HG03575 (cell line): ENCODE results near the gene SLC25A45.
A peak's percentile ranks its signal among the peaks of the same experiment; 100 is the strongest.

Experiments used
- ATAC-seq: cut with Tn5 transposase; IDR thresholded peaks from one replicate; pipeline ENCODE4 v1.9.1; 2021; ENCODE audit not compliant: unreplicated experiment, insufficient number of reproducible peaks, low FRiP score; ENCODE audit errors: extremely low read depth

SLC25A45 gene, protein sequence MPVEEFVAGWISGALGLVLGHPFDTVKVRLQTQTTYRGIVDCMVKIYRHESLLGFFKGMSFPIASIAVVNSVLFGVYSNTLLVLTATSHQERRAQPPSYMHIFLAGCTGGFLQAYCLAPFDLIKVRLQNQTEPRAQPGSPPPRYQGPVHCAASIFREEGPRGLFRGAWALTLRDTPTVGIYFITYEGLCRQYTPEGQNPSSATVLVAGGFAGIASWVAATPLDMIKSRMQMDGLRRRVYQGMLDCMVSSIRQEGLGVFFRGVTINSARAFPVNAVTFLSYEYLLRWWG

DNA sequence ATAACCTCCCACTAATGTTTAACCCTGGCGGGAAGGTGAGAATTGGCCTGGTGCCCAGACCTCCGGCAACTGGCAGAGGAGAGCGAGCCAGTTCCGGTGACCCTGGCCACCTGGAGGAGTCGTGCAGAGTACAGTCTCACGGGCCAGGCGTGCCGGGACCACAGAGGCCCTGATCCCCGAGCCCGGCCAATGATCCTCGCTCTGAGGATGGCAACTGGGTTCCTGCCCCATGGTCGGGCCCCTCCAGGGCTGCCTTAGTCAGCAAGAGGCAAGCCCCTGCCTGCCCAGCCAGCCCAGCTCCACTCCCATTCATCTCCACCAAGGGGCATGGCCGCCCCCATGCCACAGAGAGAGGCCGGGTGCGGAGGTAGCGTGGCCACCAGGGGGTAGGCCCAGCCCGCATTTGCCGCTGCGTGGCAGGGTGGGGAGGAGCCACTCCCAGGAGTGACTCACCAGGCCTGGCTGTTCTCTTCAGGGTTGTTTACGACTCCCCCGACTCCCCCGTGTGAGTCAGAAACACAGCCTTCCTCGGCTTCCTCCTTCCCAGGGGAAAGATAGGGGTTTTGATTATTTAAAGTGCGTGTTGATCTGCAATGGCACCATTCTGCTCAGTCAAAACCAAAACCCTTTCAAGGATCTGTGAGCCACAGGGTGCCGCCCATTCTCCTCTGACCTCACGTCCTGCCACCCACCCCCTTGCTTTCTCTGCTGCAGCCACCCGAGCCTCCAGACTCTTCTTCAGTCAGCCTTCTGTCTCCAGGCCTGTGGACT is at the start of gene SLC25A45:
Gene SLC25A45, minus strand, starts transcription at position 614 of the 771 bp plus-strand sequence. CDS start 695 bp downstream, outside the sequence.
- ATAC-seq: peak; percentile 35

DNA sequence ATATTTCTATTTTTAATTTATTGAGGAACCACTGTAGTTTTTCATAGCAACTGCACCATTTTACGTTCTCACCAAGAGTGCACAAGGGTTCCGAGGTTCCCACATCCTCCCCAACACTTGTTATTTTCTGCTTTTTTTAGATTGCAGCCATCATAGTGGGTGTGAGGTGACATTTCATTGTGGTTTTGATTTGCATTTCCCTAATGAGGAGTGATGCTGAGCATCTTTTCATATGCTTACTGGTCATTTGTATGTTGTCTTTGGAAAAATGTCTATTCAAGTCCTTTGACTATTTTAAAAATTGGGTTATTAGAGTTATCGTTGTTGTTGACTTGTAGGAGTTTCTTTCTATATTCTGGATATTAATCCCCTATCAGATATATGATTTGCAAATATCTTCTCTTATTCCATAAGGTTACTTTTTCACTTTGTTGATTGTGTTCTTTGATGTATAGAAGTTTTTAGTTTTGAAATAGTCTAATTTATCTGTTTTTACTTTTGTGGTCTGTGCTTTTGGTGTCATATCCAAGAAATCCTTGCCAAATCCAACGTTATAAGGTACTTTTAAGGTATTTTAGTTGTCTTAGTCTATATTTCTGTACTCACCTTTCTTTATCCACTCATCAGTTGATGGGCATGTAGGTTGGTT is 49.1 kb upstream of the SLC25A45 start:
- no peak for ATAC-seq

DNA sequence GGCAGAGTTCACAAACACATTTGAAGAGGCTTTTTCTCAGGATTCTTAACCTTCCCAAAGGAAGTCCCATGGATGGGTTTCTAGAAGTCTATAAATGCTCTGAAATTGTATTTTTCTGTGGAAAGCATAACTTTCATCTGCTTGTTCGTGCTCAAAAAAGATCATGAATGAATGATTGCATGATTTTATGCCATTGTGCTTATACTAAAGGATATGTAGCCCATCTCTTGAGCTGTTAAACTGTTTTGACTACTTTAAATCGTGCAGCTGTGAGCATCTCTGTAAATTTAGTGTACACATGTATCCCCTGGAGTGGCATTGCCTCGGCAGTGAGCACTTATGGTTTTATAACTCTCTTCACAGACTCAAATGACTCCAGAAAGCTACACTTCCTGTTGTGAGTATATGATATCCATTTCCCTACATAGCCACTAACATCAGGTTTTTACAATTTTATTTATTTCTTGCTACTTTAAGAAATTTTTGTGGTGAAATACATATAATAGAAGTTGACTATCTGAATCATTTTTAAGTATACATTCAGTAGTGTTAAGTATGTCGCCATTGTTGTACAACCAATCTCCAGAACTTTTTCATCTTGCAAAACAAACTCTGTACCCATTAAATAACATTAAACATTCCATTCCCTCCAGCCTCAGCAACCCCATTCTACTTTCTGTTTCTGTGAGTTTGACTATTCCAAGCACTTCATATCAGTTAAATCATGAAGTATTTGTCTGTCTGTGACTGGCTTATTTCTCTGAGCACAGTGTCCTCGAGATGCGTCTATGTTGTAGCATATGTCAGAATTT is 48.2 kb upstream of the SLC25A45 start:
- ATAC-seq: no peak

DNA sequence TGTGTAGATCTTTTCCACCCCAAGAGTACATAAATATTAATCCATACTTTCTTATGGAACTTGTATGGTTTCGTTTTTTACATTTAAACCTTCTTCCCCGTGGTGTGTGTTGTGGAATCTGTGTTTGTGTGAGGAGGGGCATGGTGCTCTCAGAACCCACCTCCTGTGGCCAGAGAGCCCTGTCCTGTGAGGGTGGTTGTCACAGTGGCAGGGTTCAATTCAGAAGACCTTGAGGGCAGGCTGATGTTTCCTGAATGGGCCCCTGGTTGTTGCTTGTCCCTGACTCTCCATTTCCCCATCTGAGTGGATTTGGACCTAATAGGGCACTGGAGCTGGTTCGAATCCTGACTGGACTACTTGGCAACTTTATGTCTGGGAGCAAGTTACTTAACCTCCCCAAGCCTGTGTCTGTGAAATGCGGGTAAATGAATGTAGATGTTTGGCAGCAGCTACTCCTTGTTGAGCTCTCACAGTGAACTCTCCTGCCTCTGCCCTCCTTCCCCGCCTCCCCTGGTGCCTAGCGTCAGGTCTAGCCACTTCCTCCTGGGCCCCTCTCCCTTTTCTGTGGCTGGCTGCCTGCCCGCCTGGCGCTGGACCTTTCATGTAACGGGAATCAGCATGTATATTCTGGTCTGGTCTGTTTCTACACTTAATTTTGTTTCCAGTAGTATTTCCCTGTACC is 47.4 kb upstream of the SLC25A45 start:
- ATAC-seq: no peak

DNA sequence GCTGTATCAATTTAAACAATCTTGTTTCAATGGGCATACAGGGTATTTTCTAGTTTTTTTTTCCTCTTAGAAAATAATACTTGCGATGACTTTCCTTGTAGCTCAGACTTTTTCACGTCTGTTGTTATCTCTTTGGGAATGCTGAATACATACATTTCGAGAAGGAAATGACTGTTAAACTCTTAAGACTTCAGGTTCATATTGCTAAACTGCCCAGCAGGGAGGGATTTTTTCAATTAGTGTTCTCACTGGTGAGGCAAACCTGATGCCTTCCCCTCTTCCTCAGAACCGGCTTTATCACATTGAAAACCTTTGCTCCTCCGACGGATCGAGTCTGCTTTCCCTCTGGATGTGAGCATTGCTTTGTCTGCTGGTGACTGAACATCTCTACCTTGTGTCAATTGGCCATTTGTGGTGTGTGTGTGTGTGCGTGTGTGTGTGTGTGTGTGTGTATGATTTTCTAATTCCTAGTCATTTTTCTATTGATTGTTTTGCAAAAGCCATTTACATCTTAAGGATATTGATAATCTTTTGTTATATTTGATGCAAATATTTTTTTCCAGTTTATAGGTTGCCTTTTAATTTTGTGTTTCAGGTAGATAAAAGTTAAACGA is 46.7 kb upstream of the SLC25A45 start:
- no peak for ATAC-seq

DNA sequence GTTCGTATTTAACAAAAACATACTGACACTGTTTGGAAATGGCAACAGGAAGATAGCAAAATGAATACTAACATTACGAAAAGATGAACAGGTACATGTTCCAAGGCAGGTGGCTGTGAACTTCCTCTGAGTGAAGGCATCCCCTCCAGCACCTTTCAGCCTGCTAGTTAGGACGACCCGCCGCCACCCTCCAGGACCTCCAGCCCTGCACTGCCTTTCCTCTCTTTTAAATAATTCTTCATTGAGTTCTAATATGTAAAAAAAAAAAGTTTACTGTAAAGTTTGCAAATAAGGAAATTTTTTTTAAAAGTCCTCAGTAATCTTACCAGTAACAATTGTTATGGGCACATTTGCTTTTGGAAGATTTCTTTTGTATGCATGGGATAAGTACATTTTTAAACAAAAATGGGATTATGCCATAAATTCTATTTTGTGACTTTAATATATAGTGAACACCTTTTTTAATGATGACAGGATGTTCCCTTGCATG is 46.2 kb upstream of the SLC25A45 start:
- ATAC-seq: no peak

DNA sequence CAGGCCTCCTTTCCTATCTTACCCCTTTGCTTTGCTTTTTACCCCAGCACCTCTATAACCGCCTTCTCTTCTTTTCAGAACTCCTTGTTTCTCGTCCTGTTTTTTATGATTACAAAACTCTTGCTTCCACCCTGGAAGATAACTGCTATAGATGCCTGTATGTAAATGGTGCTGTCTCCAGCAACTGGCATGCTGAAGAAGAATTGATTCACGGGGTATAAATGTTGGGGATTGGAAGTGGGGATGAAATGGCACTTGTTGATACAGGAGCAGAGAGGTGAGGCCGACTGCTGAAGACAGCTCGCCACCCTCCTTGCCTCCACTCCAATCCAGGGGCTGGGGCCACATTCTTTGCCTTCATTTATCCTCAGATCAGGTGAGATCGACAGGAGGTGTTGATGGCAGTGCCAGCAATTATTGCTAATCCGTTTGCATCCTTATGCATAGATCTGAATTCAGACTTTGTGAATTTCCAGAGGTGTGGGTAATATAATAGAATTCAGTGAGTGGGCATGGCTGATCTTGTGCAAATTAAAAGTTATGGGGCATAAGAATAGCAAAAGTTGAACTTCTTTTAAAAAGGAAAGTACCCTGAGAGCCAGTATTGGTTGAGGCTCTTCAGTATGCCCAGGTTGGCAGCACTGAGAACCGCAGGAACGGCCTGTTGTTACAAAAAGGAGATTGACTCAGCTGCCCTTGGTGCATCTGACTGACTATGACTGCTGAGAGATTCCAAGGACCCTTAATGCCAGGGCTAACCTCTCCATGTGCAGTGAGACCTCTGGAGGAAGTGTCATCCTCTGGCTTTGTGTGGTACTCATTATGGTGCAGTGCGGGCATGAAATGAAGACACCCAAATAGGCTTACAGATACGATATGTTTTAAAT is 45.5 kb upstream of the SLC25A45 start:
- ATAC-seq: no peak

DNA sequence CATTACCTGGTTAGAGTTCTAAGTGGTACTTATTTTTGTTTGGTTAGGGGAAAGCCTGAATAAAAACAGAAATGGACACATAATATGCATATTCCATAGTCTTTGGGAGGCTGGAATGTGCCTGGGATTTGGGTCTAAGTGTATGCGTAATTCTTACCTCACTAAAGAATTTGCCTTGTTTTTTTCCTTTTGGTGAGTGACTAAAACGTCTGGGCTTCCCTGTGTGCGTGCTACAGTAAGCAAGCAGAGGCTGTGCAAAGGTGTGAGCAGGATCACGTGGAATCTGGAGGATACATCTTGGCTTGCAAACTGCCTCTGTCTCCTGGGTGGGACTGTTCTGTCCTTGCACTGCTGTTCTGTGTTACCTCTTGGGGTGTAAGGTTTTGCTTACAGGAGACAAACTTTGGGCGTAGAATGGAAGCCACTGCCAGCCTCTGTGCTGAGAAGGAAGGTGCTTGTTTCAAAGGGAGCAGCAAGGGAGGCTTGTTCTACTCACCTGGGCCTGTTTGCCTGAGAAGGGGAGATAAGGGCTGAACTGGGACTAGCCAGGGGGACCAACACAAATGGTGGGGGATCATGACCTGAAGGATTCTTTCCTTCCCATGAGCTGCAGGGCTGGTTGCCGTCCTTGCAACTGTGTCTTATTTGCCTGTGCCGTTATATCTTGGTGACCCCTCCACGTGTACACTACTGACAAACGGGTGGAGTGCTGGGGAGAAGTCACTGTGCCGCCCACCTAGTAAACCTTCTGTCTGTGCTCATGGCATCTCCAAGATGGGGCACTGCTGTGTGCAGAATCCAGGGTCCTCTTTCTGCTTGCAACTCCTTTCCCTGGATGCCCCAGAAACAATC is 44.6 kb upstream of the SLC25A45 start:
- no peak for ATAC-seq

DNA sequence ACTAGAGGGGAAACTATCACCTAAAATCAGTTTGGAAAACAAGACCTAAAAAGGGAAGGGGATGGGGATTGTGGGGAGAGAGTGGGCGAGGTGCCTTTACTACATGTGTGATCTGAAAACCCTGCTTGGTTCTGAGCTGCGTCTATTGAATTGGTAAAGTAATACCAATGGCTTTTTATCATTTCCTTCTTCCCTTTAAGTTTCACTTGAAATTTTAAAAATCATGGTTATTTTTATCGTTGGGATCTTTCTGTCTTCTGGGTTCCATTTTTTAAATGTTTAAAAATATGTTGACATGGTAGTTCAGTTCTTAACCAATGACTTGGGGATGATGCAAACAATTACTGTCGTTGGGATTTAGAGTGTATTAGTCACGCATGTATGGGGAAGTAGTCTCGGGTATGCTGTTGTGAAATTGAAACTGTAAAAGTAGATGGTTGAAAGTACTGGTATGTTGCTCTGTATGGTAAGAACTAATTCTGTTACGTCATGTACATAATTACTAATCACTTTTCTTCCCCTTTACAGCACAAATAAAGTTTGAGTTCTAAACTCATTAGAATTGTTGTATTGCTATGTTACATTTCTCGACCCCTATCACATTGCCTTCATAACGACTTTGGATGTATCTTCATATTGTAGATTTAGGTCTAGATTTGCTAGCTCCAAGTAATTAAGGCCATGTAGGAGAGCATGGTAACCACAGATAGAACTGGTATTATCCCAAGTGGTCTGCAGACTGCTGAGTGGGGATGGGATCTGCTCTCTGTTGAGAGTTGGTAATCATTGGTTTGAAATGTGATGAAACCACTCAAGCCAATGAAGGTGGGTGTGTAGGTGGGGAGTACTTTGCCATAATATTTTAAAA is 43.8 kb upstream of the SLC25A45 start:
- ATAC-seq: no peak

DNA sequence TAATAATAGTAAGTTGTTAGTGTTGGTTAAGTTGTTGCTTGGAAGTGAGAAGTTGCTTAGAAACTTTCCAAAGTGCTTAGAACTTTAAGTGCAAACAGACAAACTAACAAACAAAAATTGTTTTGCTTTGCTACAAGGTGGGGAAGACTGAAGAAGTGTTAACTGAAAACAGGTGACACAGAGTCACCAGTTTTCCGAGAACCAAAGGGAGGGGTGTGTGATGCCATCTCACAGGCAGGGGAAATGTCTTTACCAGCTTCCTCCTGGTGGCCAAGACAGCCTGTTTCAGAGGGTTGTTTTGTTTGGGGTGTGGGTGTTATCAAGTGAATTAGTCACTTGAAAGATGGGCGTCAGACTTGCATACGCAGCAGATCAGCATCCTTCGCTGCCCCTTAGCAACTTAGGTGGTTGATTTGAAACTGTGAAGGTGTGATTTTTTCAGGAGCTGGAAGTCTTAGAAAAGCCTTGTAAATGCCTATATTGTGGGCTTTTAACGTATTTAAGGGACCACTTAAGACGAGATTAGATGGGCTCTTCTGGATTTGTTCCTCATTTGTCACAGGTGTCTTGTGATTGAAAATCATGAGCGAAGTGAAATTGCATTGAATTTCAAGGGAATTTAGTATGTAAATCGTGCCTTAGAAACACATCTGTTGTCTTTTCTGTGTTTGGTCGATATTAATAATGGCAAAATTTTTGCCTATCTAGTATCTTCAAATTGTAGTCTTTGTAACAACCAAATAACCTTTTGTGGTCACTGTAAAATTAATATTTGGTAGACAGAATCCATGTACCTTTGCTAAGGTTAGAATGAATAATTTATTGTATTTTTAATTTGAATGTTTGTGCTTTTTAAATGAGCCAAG is 42.9 kb upstream of the SLC25A45 start:
- ATAC-seq: no peak

DNA sequence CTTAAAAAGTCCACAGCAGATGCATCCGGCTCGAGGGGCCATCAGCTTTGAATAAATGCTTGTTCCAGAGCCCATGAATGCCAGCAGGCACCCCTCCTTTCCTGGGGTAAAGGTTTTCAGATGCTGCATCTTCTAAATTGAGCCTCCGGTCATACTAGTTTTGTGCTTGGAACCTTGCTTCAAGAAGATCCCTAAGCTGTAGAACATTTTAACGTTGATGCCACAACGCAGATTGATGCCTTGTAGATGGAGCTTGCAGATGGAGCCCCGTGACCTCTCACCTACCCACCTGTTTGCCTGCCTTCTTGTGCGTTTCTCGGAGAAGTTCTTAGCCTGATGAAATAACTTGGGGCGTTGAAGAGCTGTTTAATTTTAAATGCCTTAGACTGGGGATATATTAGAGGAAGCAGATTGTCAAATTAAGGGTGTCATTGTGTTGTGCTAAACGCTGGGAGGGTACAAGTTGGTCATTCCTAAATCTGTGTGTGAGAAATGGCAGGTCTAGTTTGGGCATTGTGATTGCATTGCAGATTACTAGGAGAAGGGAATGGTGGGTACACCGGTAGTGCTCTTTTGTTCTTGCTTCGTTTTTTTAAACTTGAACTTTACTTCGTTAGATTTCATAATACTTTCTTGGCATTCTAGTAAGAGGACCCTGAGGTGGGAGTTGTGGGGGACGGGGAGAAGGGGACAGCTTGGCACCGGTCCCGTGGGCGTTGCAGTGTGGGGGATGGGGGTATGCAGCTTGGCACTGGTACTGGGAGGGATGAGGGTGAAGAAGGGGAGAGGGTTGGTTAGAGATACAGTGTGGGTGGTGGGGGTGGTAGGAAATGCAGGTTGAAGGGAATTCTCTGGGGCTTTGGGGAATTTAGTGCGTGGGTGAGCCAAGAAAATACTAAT is 42.0 kb upstream of the SLC25A45 start:
- no peak for ATAC-seq

DNA sequence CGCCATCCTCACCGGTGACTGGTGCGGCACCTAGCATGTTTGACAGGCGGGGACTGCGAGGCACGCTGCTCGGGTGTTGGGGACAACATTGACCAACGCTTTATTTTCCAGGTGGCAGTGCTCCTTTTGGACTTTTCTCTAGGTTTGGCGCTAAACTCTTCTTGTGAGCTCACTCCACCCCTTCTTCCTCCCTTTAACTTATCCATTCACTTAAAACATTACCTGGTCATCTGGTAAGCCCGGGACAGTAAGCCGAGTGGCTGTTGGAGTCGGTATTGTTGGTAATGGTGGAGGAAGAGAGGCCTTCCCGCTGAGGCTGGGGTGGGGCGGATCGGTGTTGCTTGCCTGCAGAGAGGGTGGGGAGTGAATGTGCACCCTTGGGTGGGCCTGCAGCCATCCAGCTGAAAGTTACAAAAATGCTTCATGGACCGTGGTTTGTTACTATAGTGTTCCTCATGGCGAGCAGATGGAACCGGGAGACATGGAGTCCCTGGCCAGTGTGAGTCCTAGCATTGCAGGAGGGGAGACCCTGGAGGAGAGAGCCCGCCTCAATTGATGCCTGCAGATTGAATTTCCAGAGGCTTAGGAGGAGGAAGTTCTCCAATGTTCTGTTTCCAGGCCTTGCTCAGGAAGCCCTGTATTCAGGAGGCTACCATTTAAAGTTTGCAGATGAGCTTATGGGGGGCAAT is 41.2 kb upstream of the SLC25A45 start:
- no peak for ATAC-seq
